HEK293 (cell line): ENCODE data around the gene HMGXB3.

Experiments used
- CTCF ChIA-PET: fragments of 350-600 bp; formaldehyde crosslinking; extraction: SDS; loops from one replicate; lab custom pipeline; 2021; ENCODE audit warnings: antibody characterized with exemption; lab: Yijun Ruan, JAX
- POLR2A ChIA-PET: fragments of 300-600 bp; formaldehyde crosslinking; extraction: SDS; loops from one replicate; lab custom pipeline; 2020; ENCODE audit warnings: antibody characterized with exemption, inconsistent platforms; lab: Yijun Ruan, JAX
- H3K27ac ChIP-seq: fragments of 200-500 bp; sonication (Bioruptor generic); 2 replicates; pipeline ENCODE4 v1.5.1; 2014; ENCODE audit warnings: low read depth, low read length, control low read depth, inconsistent platforms; ENCODE audit errors: extremely low read depth
- H3K36me3 ChIP-seq, 2 experiments: fragments of 200-500 bp in 1 of 2; sonication (Bioruptor generic) in 1 of 2; 1 replicate in 1 of 2; 2 replicates in 1 of 2; pipeline ENCODE4 v1.5.1; 2014 to 2017; ENCODE audit warnings: inconsistent platforms in 2 of 2, low read length in 2 of 2; ENCODE audit not compliant: control insufficient read depth in 2 of 2, insufficient read depth in 1 of 2
- H3K4me1 ChIP-seq: fragments of 200-500 bp; sonication (Bioruptor generic); 2 replicates; pipeline ENCODE4 v1.5.1; 2014; ENCODE audit warnings: mild to moderate bottlenecking, low read length, inconsistent platforms; ENCODE audit not compliant: control insufficient read depth, insufficient read depth
- H3K4me3 ChIP-seq: 2 replicates; pipeline ENCODE4 v1.5.1; 2011; ENCODE audit warnings: low read depth, mild to moderate bottlenecking, control low read depth, low read length, moderate library complexity
- H3K9me3 ChIP-seq: fragments of 200-500 bp; sonication (Bioruptor generic); 2 replicates; pipeline ENCODE4 v1.5.1; 2014; ENCODE audit warnings: low read depth, low read length, inconsistent platforms; ENCODE audit not compliant: control insufficient read depth, insufficient read depth
- BCL11A ChIP-seq: fragments of 450-650 bp; formaldehyde crosslinking; IDR thresholded peaks from 2 replicates; pipeline ENCODE4 v1.5.1; 2016; ENCODE audit warnings: low read depth, missing biosample characterization, missing genetic modification characterization
- GLIS1 ChIP-seq: fragments of 450-650 bp; formaldehyde crosslinking; IDR thresholded peaks from 2 replicates; pipeline ENCODE4 v1.5.1; 2016; ENCODE audit warnings: missing biosample characterization, missing genetic modification characterization
- GLIS2 ChIP-seq: fragments of 450-650 bp; formaldehyde crosslinking; IDR thresholded peaks from 2 replicates; pipeline ENCODE4 v1.5.1; 2016; ENCODE audit warnings: missing biosample characterization, missing genetic modification characterization
- KLF7 ChIP-seq: fragments of 450-650 bp; formaldehyde crosslinking; IDR thresholded peaks from 2 replicates; pipeline ENCODE4 v1.5.1; 2016; ENCODE audit warnings: missing biosample characterization, missing genetic modification characterization, borderline replicate concordance
- MEIS1 ChIP-seq: sonication (generic); formaldehyde crosslinking; IDR thresholded peaks from 2 replicates; pipeline ENCODE4 v1.8.1; 2022; ENCODE audit warnings: missing genetic modification reagents, mild to moderate bottlenecking, borderline replicate concordance
- TCF7L2 ChIP-seq: IDR thresholded peaks from 2 replicates; pipeline ENCODE4 v1.6.1; 2011; ENCODE audit warnings: low read depth, mild to moderate bottlenecking, inconsistent platforms, low read length, moderate library complexity, borderline replicate concordance
- TRIM28 ChIP-seq: IDR thresholded peaks from 2 replicates; pipeline ENCODE4 v1.6.1; 2011; ENCODE audit warnings: low read length, control low read depth, borderline replicate concordance
- YY1 ChIP-seq: fragments of 450-650 bp; formaldehyde crosslinking; IDR thresholded peaks from 2 replicates; pipeline ENCODE4 v1.5.1; 2018; ENCODE audit warnings: missing biosample characterization, missing genetic modification characterization
- ZBTB6 ChIP-seq: fragments of 450-650 bp; formaldehyde crosslinking; IDR thresholded peaks from 2 replicates; pipeline ENCODE4 v1.5.1; 2017; ENCODE audit warnings: missing biosample characterization, missing genetic modification characterization
- ZNF112 ChIP-seq: fragments of 450-650 bp; formaldehyde crosslinking; IDR thresholded peaks from 2 replicates; pipeline ENCODE4 v1.5.0; 2017; ENCODE audit warnings: missing biosample characterization, missing genetic modification characterization
- ZNF138 ChIP-seq: fragments of 450-650 bp; formaldehyde crosslinking; IDR thresholded peaks from 2 replicates; pipeline ENCODE4 v1.5.1; 2016; ENCODE audit warnings: missing biosample characterization, missing genetic modification characterization, borderline replicate concordance
- ZNF449 ChIP-seq: fragments of 450-650 bp; formaldehyde crosslinking; IDR thresholded peaks from 2 replicates; pipeline ENCODE4 v1.5.1; 2017; ENCODE audit warnings: missing biosample characterization, mild to moderate bottlenecking, missing genetic modification characterization, moderate library complexity
- ZNF610 ChIP-seq: fragments of 450-650 bp; formaldehyde crosslinking; IDR thresholded peaks from 2 replicates; pipeline ENCODE4 v1.5.1; 2016; ENCODE audit warnings: missing biosample characterization, missing genetic modification characterization, borderline replicate concordance
- ZNF629 ChIP-seq: fragments of 450-650 bp; formaldehyde crosslinking; IDR thresholded peaks from 2 replicates; pipeline ENCODE4 v1.5.1; 2017; ENCODE audit warnings: missing biosample characterization, missing genetic modification characterization
- ZNF791 ChIP-seq: fragments of 450-650 bp; formaldehyde crosslinking; IDR thresholded peaks from 2 replicates; pipeline ENCODE4 v1.5.1; 2016; ENCODE audit warnings: missing biosample characterization, missing genetic modification characterization
- ZSCAN5A ChIP-seq: fragments of 450-650 bp; formaldehyde crosslinking; IDR thresholded peaks from 2 replicates; pipeline ENCODE4 v1.5.1; 2016; ENCODE audit warnings: missing biosample characterization, missing genetic modification characterization
- TF ChIP-seq, protein P1 (sequence below): fragments of 450-650 bp; formaldehyde crosslinking; IDR thresholded peaks from 2 replicates; pipeline ENCODE4 v1.5.1; 2016; ENCODE audit warnings: missing biosample characterization, missing genetic modification characterization, borderline replicate concordance
- TF ChIP-seq, protein P2 (sequence below): fragments of 450-650 bp; IDR thresholded peaks from 2 replicates; pipeline ENCODE4 v1.5.1; 2018; ENCODE audit warnings: missing biosample characterization, missing genetic modification characterization

The HMGXB3 gene

DNA sequence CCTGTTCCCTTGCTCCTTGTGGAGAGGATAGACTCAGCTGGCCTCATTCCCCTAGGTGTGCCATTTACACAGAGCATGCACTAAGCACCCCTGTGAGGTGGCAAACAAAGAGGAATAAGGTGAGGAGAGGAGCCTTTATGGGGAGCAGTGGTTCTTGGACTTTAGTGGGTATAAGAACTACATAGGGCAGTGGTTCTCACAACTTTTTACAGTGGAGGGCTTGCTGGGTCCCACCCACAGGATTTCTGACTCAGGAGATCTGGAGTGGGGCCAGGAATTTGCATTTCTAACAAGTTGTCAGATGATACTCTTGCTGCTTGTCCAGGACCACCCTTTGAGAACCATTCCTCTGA, 43.8 kb downstream of the HMGXB3 start:
- CTCF ChIA-PET, result interaction anchor here (0.6 to 1.1 kb wide), 3 partner anchors 9 to 61 kb away, joined by 3 to 4 read pairs (median 3); no protein-coding TSS in a partner anchor
- no peak overlapping the region for H3K27ac ChIP-seq

DNA sequence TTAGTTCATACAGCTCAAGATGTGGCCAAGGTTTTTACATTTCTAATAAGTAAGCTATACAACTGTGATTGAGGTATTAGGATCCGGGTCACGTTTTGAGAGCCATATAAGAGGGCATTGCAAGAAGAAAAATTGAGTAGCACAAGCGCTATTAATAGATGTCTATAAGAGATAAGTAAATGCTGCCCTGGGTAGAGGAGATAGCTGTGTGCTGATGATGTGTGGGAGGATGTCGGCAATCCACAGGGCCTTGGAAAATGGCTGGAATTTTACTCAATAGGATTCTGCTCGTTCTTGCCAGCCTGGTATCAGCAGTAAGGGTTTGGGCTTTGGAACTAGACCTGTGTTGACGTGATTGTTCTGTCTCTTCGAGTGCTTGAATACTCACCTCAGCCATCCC, 44.2 kb downstream of the HMGXB3 start:
- no peaks in the 10 kb centered on the region for H3K9me3 ChIP-seq
- no peak overlapping the region for H3K4me3 ChIP-seq
- POLR2A ChIA-PET, result interaction anchor here (1.0 kb wide), 1 partner anchor 10 kb away, joined by 4 read pairs; no protein-coding TSS in a partner anchor
- CTCF ChIA-PET, result interaction anchor here (0.6 to 1.1 kb wide), 3 partner anchors 9 to 60 kb away, joined by 3 to 4 read pairs (median 3); no protein-coding TSS in a partner anchor
- no peak overlapping the region for H3K27ac ChIP-seq
- no peaks in the 10 kb centered on the region for H3K4me1 ChIP-seq
- H3K36me3 ChIP-seq, result peaks cover 55 to 94% of the 10 kb centered on the region in 2 experiments
- no peak for TF ChIP-seq GLIS2
- TF ChIP-seq, protein P1, sequence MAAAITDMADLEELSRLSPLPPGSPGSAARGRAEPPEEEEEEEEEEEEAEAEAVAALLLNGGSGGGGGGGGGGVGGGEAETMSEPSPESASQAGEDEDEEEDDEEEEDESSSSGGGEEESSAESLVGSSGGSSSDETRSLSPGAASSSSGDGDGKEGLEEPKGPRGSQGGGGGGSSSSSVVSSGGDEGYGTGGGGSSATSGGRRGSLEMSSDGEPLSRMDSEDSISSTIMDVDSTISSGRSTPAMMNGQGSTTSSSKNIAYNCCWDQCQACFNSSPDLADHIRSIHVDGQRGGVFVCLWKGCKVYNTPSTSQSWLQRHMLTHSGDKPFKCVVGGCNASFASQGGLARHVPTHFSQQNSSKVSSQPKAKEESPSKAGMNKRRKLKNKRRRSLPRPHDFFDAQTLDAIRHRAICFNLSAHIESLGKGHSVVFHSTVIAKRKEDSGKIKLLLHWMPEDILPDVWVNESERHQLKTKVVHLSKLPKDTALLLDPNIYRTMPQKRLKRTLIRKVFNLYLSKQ (tag by site-specific recombination), result no peak
- TF ChIP-seq, protein P2, sequence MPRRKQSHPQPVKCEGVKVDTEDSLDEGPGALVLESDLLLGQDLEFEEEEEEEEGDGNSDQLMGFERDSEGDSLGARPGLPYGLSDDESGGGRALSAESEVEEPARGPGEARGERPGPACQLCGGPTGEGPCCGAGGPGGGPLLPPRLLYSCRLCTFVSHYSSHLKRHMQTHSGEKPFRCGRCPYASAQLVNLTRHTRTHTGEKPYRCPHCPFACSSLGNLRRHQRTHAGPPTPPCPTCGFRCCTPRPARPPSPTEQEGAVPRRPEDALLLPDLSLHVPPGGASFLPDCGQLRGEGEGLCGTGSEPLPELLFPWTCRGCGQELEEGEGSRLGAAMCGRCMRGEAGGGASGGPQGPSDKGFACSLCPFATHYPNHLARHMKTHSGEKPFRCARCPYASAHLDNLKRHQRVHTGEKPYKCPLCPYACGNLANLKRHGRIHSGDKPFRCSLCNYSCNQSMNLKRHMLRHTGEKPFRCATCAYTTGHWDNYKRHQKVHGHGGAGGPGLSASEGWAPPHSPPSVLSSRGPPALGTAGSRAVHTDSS (tag by site-specific recombination), result no peak
- no peak for TF ChIP-seq ZNF138 (tag by site-specific recombination)
- no peak for TF ChIP-seq YY1 (tag by site-specific recombination)
- TF ChIP-seq TCF7L2, result no peak
- no peak for TF ChIP-seq ZNF610 (tag by site-specific recombination)
- TF ChIP-seq TRIM28, result no peak
- TF ChIP-seq, all 188 proteins: peak for 0

More for the DNA sequence above, 43.8 kb downstream of the HMGXB3 start:
- H3K9me3 ChIP-seq, result no peaks in the 10 kb centered on the region
- no peak overlapping the region for H3K4me3 ChIP-seq
- no peak for TF ChIP-seq MEIS1 (CRISPR knock-in tag)
- no peak for TF ChIP-seq ZNF449 (tag by site-specific recombination)
- no peak for TF ChIP-seq ZNF629
- no peak for TF ChIP-seq ZNF112 (tag by site-specific recombination)
- TF ChIP-seq GLIS1, result no peak
- TF ChIP-seq KLF7 (tag by site-specific recombination), result no peak
- H3K4me1 ChIP-seq, result no peaks in the 10 kb centered on the region
- POLR2A ChIA-PET, result interaction anchor here (1.0 kb wide), 1 partner anchor 10 kb away, joined by 4 read pairs; no protein-coding TSS in a partner anchor
- peaks cover 59 to 93% of the 10 kb centered on the region in 2 experiments for H3K36me3 ChIP-seq

DNA sequence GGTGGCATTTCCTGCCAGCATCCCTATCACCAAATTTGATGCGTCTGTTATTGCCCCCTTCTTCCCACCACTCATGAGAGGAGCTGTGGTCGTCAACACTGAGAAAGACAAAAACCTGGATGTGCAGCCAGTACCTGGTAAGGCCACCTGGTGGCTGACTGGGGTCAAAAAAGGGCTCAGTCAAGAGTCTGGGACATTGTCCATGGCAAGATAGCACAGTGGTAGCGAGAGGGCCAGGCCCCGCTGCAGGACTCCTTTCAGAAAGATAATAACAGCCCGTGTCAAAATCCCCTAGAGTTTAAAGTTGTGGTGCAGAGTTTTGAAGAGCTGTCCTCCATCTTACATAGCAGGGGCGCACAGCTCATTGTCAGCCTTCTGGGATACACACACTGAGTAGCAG, 45.0 kb downstream of the HMGXB3 start:
- no peak overlapping the region for H3K27ac ChIP-seq
- CTCF ChIA-PET, result interaction anchor here (0.9 to 1.1 kb wide), 2 partner anchors 10 to 59 kb away, joined by 3 read pairs; no protein-coding TSS in a partner anchor
- POLR2A ChIA-PET, result interaction anchor here (0.5 to 1.0 kb wide), 2 partner anchors 9 to 25 kb away, joined by 4 read pairs; no protein-coding TSS in a partner anchor
- no peaks in the 10 kb centered on the region for H3K9me3 ChIP-seq
- H3K4me3 ChIP-seq, result no peak overlapping the region
- TF ChIP-seq BCL11A (tag by site-specific recombination) (no peak), ZNF791 (tag by site-specific recombination) (no peak), ZBTB6 (no peak), ZSCAN5A (tag by site-specific recombination) (no peak)
- H3K4me1 ChIP-seq, result no peaks in the 10 kb centered on the region
- peaks cover 47 to 94% of the 10 kb centered on the region in 2 experiments for H3K36me3 ChIP-seq
